Astrocyte (in vitro differentiated cells and primary cell): ENCODE data around the gene KCNA3.

Source experiments
- CTCF ChIP-seq: IDR thresholded peaks from 2 replicates; pipeline ENCODE4 v1.5.1; 2011; ENCODE audit warnings: low read depth, mild to moderate bottlenecking, inconsistent platforms, low read length, moderate library complexity; ENCODE audit not compliant: insufficient read depth
- EZH2 ChIP-seq: IDR thresholded peaks from 2 replicates; pipeline ENCODE4 v1.6.1; 2012; ENCODE audit warnings: mild to moderate bottlenecking, low read length, inconsistent platforms; ENCODE audit not compliant: insufficient read depth

- peak; percentile 64 for TF ChIP-seq CTCF
- no peak for TF ChIP-seq EZH2
Observed at GRCh38 chr1:110630839-110631663, 43.7 kb downstream of the KCNA3 start.
